ENCODE measurements around the gene PPP1R10. TPM values are rescaled to one million over a fixed set of nuclear protein-coding genes. Genes with fewer than 3 reads are reported as not detected.

The PPP1R10 gene
- total RNA-seq, 1 donor from 2014 or later, result 69.1 TPM

DNA sequence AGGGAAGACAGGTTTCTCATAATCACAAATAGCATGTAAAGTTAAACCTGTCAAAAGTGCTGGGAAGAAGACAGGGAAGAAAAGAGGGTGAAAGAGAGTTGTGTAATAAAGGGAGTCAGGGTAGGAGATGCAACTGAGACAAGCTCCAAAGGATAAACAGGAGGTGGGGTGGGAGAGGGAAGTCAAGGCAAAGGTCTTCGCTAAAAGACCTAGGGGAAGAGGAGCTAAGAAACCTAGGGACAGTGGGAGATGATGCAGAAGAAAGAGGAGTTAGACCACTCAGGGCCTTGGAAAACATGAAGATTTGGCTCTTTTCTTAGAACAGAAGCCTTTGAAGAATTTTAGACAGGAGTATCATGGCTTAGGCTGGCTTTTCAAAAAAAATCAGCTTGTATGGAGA, 52.9 kb downstream of the PPP1R10 start:
- TF ChIP-seq, protein P1, sequence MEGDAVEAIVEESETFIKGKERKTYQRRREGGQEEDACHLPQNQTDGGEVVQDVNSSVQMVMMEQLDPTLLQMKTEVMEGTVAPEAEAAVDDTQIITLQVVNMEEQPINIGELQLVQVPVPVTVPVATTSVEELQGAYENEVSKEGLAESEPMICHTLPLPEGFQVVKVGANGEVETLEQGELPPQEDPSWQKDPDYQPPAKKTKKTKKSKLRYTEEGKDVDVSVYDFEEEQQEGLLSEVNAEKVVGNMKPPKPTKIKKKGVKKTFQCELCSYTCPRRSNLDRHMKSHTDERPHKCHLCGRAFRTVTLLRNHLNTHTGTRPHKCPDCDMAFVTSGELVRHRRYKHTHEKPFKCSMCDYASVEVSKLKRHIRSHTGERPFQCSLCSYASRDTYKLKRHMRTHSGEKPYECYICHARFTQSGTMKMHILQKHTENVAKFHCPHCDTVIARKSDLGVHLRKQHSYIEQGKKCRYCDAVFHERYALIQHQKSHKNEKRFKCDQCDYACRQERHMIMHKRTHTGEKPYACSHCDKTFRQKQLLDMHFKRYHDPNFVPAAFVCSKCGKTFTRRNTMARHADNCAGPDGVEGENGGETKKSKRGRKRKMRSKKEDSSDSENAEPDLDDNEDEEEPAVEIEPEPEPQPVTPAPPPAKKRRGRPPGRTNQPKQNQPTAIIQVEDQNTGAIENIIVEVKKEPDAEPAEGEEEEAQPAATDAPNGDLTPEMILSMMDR (IDR thresholded peaks at IDR 0.05; ENCODE audit: insufficient read depth, low read depth, low read length), result no peak
- TF ChIP-seq EZH2 (IDR thresholded peaks at IDR 0.05; ENCODE audit: insufficient read depth, low read length), result no peak
- Mint-ChIP-seq H3K9me3 (ENCODE audit: unreplicated experiment) (no peaks in the 10 kb centered on the region), H3K27ac (ENCODE audit: unreplicated experiment) (no peak overlapping the region), H3K4me3 (ENCODE audit: unreplicated experiment) (no peak overlapping the region), H3K36me3 (ENCODE audit: low read depth, unreplicated experiment) (peaks cover 11% of the 10 kb centered on the region), H3K27me3 (ENCODE audit: low read depth, unreplicated experiment) (no peaks in the 10 kb centered on the region), H3K4me1 (ENCODE audit: low read depth, unreplicated experiment) (peaks cover 2% of the 10 kb centered on the region)
- H3K79me2 ChIP-seq (ENCODE audit: insufficient read depth, low read length), result peaks cover 9% of the 10 kb centered on the region
- no peak overlapping the region for H3K27ac ChIP-seq (ENCODE audit: low read depth, low read length)
- H3K9me3 ChIP-seq (ENCODE audit: insufficient read depth, low read depth, low read length), result no peaks in the 10 kb centered on the region
- no peak for FAIRE-seq
- no peak overlapping the region for H3K4me3 ChIP-seq (ENCODE audit: insufficient read depth, low read depth, low read length)
- H4K20me1 ChIP-seq (ENCODE audit: insufficient read depth, low read length), result peaks cover 5% of the 10 kb centered on the region
- H3K4me1 ChIP-seq (ENCODE audit: insufficient read depth, low read length), result no peaks in the 10 kb centered on the region
- no peak for DNase-seq (ENCODE audit: low read depth)
- no peaks in the 10 kb centered on the region for H3K27me3 ChIP-seq (ENCODE audit: insufficient read depth, low read length)
- H2AFZ ChIP-seq (ENCODE audit: low read depth, low read length), result no peak overlapping the region
- no peak overlapping the region for H3K4me2 ChIP-seq (ENCODE audit: low read length)
- peaks cover 12% of the 10 kb centered on the region for H3K36me3 ChIP-seq (ENCODE audit: insufficient read depth, low read length)
- H3K9ac ChIP-seq (ENCODE audit: low read length), result no peak overlapping the region

GRCh38 chr6:30562470-30563425, 54.3 kb downstream of the PPP1R10 start:
- H3K4me3 Mint-ChIP-seq (ENCODE audit: unreplicated experiment), result no peak overlapping the region
- H3K27ac Mint-ChIP-seq (ENCODE audit: unreplicated experiment), result no peak overlapping the region
- no peak overlapping the region for H3K27ac ChIP-seq (ENCODE audit: low read depth, low read length)
- no peaks in the 10 kb centered on the region for H3K27me3 Mint-ChIP-seq (ENCODE audit: low read depth, unreplicated experiment)
- H3K4me3 ChIP-seq (ENCODE audit: insufficient read depth, low read depth, low read length), result no peak overlapping the region
- H3K79me2 ChIP-seq (ENCODE audit: insufficient read depth, low read length), result peaks cover 21% of the 10 kb centered on the region
- peaks cover 4% of the 10 kb centered on the region for H3K4me1 ChIP-seq (ENCODE audit: insufficient read depth, low read length)
- H4K20me1 ChIP-seq (ENCODE audit: insufficient read depth, low read length), result peaks cover 14% of the 10 kb centered on the region
- H3K4me1 Mint-ChIP-seq (ENCODE audit: low read depth, unreplicated experiment), result peaks cover 4% of the 10 kb centered on the region
- no peaks in the 10 kb centered on the region for H3K27me3 ChIP-seq (ENCODE audit: insufficient read depth, low read length)
- DNase-seq (ENCODE audit: low read depth), result no peak
- H3K9me3 ChIP-seq (ENCODE audit: insufficient read depth, low read depth, low read length), result no peaks in the 10 kb centered on the region
- no peak for FAIRE-seq
- H3K4me2 ChIP-seq (ENCODE audit: low read length), result no peak overlapping the region
- peaks cover 11% of the 10 kb centered on the region for H3K36me3 Mint-ChIP-seq (ENCODE audit: low read depth, unreplicated experiment)
- TF ChIP-seq, protein P1 (IDR thresholded peaks at IDR 0.05; ENCODE audit: insufficient read depth, low read depth, low read length), result no peak
- TF ChIP-seq EZH2 (IDR thresholded peaks at IDR 0.05; ENCODE audit: insufficient read depth, low read length), result no peak
- H2AFZ ChIP-seq (ENCODE audit: low read depth, low read length), result no peak overlapping the region
- H3K9me3 Mint-ChIP-seq (ENCODE audit: unreplicated experiment), result no peaks in the 10 kb centered on the region
- H3K9ac ChIP-seq (ENCODE audit: low read length), result no peak overlapping the region
- H3K36me3 ChIP-seq (ENCODE audit: insufficient read depth, low read length), result peaks cover 12% of the 10 kb centered on the region

GRCh38 chr6:30560930-30561329, 56.1 kb downstream of the PPP1R10 start:
- Histone ChIP-seq H3K36me3 (ENCODE audit: insufficient read depth, low read length) (peaks cover 12% of the 10 kb centered on the region), H3K4me2 (ENCODE audit: low read length) (no peak overlapping the region), H3K79me2 (ENCODE audit: insufficient read depth, low read length) (peaks cover 29% of the 10 kb centered on the region), H3K9me3 (ENCODE audit: insufficient read depth, low read depth, low read length) (no peaks in the 10 kb centered on the region), H3K27ac (ENCODE audit: low read depth, low read length) (no peak overlapping the region), H3K9ac (ENCODE audit: low read length) (no peak overlapping the region), H4K20me1 (ENCODE audit: insufficient read depth, low read length) (peaks cover 16% of the 10 kb centered on the region), H3K4me3 (ENCODE audit: insufficient read depth, low read depth, low read length) (no peak overlapping the region), H3K27me3 (ENCODE audit: insufficient read depth, low read length) (no peaks in the 10 kb centered on the region), H3K4me1 (ENCODE audit: insufficient read depth, low read length) (peaks cover 9% of the 10 kb centered on the region), H2AFZ (ENCODE audit: low read depth, low read length) (no peak overlapping the region)
- no peak for DNase-seq (ENCODE audit: low read depth)
- H3K4me1 Mint-ChIP-seq (ENCODE audit: low read depth, unreplicated experiment), result peaks cover 6% of the 10 kb centered on the region
- H3K36me3 Mint-ChIP-seq (ENCODE audit: low read depth, unreplicated experiment), result peaks cover 11% of the 10 kb centered on the region
- no peak for FAIRE-seq
- H3K27ac Mint-ChIP-seq (ENCODE audit: unreplicated experiment), result no peak overlapping the region
- no peaks in the 10 kb centered on the region for H3K27me3 Mint-ChIP-seq (ENCODE audit: low read depth, unreplicated experiment)
- TF ChIP-seq EZH2 (IDR thresholded peaks at IDR 0.05; ENCODE audit: insufficient read depth, low read length), result no peak
- TF ChIP-seq, protein P1 (IDR thresholded peaks at IDR 0.05; ENCODE audit: insufficient read depth, low read depth, low read length), result no peak
- no peaks in the 10 kb centered on the region for H3K9me3 Mint-ChIP-seq (ENCODE audit: unreplicated experiment)
- H3K4me3 Mint-ChIP-seq (ENCODE audit: unreplicated experiment), result no peak overlapping the region

All from astrocyte (in vitro differentiated cells and primary cell).